HG03045 (cell line): ENCODE data around the gene COG5.

Source experiments
- ATAC-seq: cut with Tn5 transposase; IDR thresholded peaks from one replicate; pipeline ENCODE4 v1.9.1; 2021; ENCODE audit warnings: mild to moderate bottlenecking, moderate library complexity; ENCODE audit not compliant: unreplicated experiment

The COG5 gene

DNA sequence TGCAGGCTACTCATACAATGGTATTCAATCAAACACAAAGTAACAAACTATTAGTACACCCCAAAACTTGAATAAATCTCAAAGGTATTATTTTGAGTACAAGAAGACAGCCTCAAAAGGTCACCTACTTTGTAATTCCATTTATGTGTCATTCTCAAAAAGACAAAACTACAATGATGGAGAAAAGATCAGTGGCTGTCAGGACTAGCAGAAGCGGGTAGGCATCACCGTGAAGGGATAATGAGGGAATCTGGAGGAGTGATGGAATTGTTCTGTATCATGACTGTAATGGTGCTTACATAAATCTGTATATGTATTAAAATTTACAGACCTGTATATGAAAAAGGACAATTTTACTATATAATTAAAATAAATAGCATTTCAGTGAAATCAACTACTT, 37.0 kb downstream of the COG5 start:
- ATAC-seq: no peak

GRCh38 chr7:107506674-107507339, 56.9 kb downstream of the COG5 start:
- ATAC-seq: no peak

GRCh38 chr7:107505997-107506673, 57.6 kb downstream of the COG5 start:
- no peak for ATAC-seq

GRCh38 chr7:107505362-107505761, 58.4 kb downstream of the COG5 start:
- ATAC-seq: no peak

DNA sequence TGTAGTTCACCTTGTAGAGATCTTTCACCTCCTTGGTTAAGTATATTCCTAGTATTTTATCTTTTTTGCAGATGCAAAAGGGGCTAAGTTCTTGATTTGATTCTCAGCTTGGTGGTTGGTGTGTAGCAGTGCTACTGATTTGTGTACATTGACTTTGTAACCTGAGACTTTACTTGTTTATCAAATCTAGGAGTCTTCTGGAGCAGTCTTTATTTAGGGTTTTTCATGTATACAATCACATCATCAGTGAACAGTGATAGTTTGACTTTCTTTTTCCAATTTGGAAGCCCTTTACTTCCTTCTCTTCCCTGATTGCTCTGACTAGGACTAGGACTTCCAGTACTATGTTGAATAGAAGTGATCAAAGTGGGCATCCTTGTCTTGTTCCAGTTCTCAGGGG, 60.0 kb downstream of the COG5 start:
- ATAC-seq: no peak

DNA sequence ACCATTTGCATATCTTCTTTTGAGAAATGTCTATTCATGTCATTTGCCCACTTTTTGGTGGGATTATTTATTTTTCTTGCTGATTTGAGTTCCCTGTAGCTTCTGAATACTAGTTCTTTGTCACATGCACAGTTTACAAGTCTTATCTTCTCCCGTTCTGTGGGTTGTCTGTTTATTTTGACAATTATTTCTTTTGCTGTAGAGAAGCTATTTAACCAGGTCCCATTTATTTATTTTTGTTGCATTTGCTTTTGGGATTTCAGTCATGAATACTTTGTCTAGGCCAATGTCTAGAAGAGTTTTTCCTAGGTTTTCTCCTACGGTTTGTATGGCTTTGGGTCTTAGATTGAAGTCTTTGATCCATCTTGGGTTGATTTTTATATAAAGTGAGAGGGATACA, 60.9 kb downstream of the COG5 start:
- ATAC-seq: no peak

- ATAC-seq: no peak
Observed at GRCh38 chr7:107502154-107502553, 61.6 kb downstream of the COG5 start.

DNA sequence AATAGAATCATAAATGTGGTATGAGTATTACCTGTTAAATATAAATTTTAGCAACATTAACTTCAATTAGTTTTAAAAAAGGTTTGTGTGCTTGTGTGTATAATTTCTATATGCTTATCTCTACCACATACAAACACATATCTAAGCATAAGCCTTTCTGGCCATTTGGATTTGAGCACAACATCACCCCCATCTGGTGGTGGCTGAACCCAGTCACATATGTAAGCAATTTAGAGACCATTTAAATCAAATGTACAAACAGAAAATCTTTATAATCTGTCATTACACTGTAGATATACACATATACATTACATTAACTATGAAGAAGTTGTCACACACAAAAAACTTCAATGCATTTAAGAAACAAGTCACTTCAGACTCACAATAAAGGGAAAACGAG, 62.1 kb downstream of the COG5 start:
- no peak for ATAC-seq

GRCh38 chr7:107499731-107500130, 64.0 kb downstream of the COG5 start:
- no peak for ATAC-seq

- ATAC-seq: no peak
Observed at GRCh38 chr7:107495516-107495915, 68.2 kb downstream of the COG5 start.

DNA sequence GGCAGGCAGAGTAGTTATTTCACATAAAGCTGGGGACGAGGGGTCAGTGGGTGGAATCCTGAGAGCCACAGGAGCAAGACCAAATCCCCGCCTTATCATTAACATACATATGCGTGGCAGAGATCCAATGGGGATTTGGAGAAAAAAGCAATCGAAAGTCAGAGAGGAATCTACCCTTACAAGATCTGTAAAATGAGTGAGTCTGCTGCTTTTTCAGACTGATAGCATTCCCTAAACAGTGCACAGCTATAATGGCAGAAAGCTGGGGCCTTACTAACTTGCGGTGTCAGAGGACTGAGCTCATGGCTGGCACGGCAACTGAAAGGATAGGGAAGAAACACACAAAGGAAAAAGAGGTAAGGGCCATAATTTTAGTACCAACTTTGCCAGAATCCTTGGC, 68.8 kb downstream of the COG5 start:
- no peak for ATAC-seq

GRCh38 chr7:107494315-107494751, 69.4 kb downstream of the COG5 start:
- ATAC-seq: no peak

- no peak for ATAC-seq
Observed at GRCh38 chr7:107492875-107493274, 70.8 kb downstream of the COG5 start.

DNA sequence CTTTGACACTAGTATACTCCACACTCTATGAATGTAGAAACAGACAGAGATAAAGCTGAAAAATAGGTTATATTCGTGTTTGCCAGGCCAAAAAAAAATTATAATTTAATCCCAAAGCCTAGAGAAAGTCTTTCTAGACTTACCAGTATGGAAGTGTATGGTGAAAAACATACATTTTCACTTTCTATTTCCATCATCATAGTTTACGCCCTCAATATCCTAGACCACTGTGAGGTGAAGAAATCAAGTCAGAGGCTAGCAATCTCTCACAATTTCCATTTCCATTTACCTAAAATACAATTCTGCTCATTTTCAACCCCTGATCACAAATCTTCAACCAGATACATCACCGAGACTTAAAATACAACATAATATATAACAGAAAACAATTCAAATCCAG, 77.7 kb downstream of the COG5 start:
- ATAC-seq: no peak

DNA sequence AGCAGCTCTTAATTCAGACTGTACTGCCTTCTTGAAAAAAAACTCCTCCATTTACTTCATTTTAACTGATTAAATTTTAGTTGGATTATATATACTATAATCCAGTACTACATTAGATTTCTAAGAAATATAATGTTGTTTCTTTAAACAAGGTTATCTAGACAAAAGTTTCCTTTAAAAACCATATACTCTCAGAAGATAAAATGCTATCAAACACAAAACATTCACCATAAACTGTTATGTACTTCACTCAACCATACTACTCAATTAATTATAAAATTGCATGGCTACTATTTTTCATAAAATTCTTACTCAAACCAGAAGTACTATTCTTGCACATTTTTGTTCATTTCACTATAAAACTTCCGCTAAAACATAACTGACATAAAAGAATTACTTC, 81.1 kb downstream of the COG5 start:
- no peak for ATAC-seq

DNA sequence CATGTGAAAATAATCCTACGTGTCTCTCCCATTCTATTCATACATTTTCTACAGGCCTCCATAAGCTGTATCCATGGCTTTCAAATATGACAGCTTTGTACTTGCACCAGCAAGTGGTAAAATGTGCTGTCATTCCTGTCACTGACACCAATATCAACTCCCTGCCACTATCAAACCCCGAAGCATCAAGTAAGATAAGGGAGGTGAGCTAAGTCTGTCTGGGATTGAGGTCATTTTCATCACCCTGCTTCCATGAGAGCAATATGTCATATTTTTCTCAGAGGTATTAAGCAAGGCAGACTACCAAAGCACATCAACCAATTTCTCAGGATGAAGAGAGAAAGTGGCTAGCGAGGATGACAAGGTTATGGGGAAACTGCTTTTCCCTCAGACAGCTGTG, 82.8 kb downstream of the COG5 start:
- ATAC-seq: no peak

DNA sequence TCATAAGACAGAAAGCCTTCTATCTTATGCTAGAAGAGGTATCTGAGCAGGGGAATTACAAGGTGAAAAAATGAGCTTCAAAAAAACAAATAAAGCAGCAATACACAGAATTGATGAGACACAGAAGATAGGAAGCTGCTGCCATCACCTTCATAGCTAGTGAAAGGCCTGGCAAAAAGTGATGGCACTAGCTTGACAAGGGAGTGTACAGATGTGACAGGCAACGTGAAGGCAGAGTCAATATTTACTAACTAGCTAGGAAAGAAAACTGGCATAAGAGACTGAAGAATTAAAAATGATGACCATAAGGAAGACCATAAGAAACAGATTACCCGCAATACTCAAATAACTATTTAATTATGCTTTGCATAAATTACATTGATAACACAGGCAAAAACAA, 84.4 kb downstream of the COG5 start:
- ATAC-seq: no peak

- ATAC-seq: no peak
Observed at GRCh38 chr7:107474104-107474521, 89.6 kb downstream of the COG5 start.

GRCh38 chr7:107472116-107472515, 91.6 kb downstream of the COG5 start:
- no peak for ATAC-seq

DNA sequence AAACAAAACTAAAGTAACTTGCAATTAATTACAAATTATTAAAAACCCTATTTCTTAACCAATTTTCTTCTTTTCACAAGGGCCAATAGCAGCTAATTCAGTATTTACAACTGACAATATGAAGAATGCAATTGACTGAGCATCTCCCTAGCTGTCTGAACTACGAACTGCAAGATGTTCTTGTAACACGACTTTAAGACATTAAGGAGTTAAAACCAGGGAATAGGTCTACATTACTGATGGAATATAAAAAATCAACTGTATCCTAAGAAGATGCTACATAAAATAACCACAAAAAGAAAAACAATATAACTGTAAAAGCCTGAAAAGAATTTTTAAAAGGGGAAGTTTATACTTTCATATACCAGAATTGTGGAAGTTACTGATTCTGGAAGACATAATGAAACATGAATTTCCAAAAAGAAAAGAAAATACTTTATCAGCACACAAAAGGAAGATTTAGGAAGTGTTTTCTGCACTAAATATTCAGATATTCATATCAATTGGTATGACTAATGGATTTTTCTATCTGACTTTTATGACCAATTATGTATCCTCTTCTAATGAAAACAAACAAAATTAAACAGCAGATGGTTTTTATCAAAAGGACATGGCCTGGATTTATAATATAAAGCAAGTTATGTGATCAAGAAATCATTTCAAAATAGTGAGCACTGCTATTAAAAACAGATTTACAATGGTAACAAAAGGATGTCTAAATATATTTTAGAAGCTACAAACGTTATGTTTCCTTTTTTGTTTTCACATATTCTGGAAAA, 92.2 kb downstream of the COG5 start:
- ATAC-seq: no peak

DNA sequence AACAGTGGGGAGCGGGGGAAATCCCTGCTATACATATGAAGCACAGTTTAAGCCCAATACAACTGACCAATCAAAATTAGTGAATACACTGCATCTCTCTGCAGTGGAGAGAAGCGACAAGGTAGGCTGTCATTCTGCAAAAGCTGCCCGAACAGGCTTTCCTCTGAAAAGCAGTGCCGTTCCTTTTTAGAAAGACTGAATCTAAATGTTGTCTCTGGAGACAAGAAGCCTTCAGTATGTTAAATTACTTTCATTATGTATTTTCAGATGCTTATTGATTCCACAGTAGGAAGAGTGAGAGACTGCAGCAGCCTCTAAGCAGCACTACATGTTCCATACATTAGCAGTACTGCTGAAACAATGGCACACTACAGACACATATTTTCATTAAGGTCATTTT, 93.8 kb downstream of the COG5 start, which contains the start of gene GPR22:
TSS of gene GPR22 (plus strand) at position 129 of the 400 bp plus-strand sequence. CDS start 4,004 bp downstream, outside the sequence.
- ATAC-seq: no peak

DNA sequence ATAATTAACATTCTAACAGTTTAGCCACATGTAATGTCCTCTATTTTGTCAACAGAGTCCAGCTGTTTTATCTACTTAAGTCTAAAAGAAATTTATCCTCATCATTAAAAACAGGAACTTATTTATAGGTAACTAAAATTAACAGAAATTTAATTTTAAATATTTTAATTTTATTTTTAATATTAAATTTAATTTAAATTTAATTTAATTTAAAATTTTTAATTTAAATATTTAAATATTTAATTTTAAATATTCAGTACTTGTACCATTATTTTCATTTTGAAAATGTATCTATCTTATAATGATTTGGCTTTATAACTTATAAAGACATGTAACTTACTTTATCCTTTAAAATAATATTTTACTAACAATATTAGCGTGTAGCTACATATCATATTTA, 94.9 kb downstream of the COG5 start:
- no peak for ATAC-seq
